HCT116 (cell line): Measurements from ENCODE around the gene OBSCN. TPM values are rescaled to one million over a fixed set of nuclear protein-coding genes. Genes with fewer than 3 reads are reported as not detected.

Experiments
- ATAC-seq: fragments of 200-7000 bp; cut with Tn5 transposase; 2 replicates; pipeline ENCODE4 v1.9.1; 2020; ENCODE audit warnings: mild to moderate bottlenecking, moderate library complexity
- BruUV-seq: library from RNA; stranded (reverse); fragments of 400-500 nt; replicated peaks from 2 replicates; lab custom pipeline; 2021; lab: Mats Ljungman, UMichigan
- CTCF ChIA-PET: fragments of 300-600 bp; sonication (Branson Sonifier 250); formaldehyde crosslinking; loops from one replicate; lab custom pipeline; 2021; ENCODE audit warnings: antibody characterized with exemption; lab: Charles Lee
- POLR2A ChIA-PET: fragments of 300-600, 350-600 bp; sonication (Branson Sonifier 250); formaldehyde crosslinking; loops from one replicate; lab custom pipeline; 2021; ENCODE audit warnings: antibody characterized with exemption; lab: Charles Lee
- RAD21 ChIA-PET, 2 experiments: fragments of 300-600 bp; sonication (Branson Sonifier 250); formaldehyde crosslinking; loops; one replicate each; lab custom pipeline; 2023; ENCODE audit warnings: low total read pairs in 2 of 2; ENCODE audit not compliant: uncharacterized antibody in 2 of 2, unreplicated experiment in 2 of 2, low non-redundant PET in 1 of 2; lab: Charles Lee
- DNase-seq: peaks from one replicate; pipeline ENCODE4 v3.0.0-alpha.2; 2010; ENCODE audit warnings: low read depth, low spot score
- H2AFZ ChIP-seq: fragments of 200-600 bp; shearing (Covaris generic), sonication (generic); 2 replicates; pipeline ENCODE4 v1.6.1; 2017; ENCODE audit warnings: low read depth, mixed run types, mixed read lengths, antibody characterized with exemption, low read length; ENCODE audit not compliant: poor library complexity, severe bottlenecking
- H3K27ac ChIP-seq: 2 replicates; pipeline ENCODE4 v1.5.1; 2012; ENCODE audit warnings: low read depth, low read length
- H3K27me3 ChIP-seq: fragments of 200-600 bp; sonication (generic); 2 replicates; pipeline ENCODE4 v1.6.1; 2016; ENCODE audit warnings: mixed run types, low read length, mixed read lengths; ENCODE audit not compliant: insufficient read depth
- H3K36me3 ChIP-seq, 2 experiments: fragments of 200-500 bp in 1 of 2; fragments of 200-600 bp in 1 of 2; sonication (Bioruptor generic) in 1 of 2; sonication (generic) in 1 of 2; 2 replicates each; pipeline versions ENCODE4 v1.5.1 to v1.6.1; 2014 to 2016; ENCODE audit warnings: low read length in 2 of 2, inconsistent platforms in 1 of 2, mixed read lengths in 1 of 2, mixed run types in 1 of 2; ENCODE audit not compliant: insufficient read depth in 2 of 2, control insufficient read depth in 1 of 2
- H3K4me1 ChIP-seq, 2 experiments: fragments of 200-600 bp in 1 of 2; sonication (generic) in 1 of 2; 2 replicates each; pipeline versions ENCODE4 v1.5.1 to v1.6.1; 2012 to 2017; ENCODE audit warnings: low read length in 2 of 2, inconsistent platforms in 1 of 2, mild to moderate bottlenecking in 1 of 2, mixed read lengths in 1 of 2, mixed run types in 1 of 2, moderate library complexity in 1 of 2; ENCODE audit not compliant: insufficient read depth in 2 of 2, control insufficient read depth in 1 of 2
- H3K4me2 ChIP-seq: fragments of 200-600 bp; sonication (generic); 2 replicates; pipeline ENCODE4 v1.6.1; 2017; ENCODE audit warnings: mixed run types, low read length, mixed read lengths
- H3K4me3 ChIP-seq, 2 experiments: fragments of 200-600 bp in 1 of 2; sonication (generic) in 1 of 2; replicated peaks in 1 of 2; 2 replicates each; pipeline ENCODE4 v1.5.1; 2011 to 2016; ENCODE audit warnings: low read length in 2 of 2, control low read depth in 1 of 2, low read depth in 1 of 2, mild to moderate bottlenecking in 1 of 2, mixed read lengths in 1 of 2, mixed run types in 1 of 2
- H3K79me2 ChIP-seq: fragments of 200-600 bp; sonication (generic); 2 replicates; pipeline ENCODE4 v1.6.1; 2017; ENCODE audit warnings: mild to moderate bottlenecking, mixed run types, low read length, moderate library complexity, mixed read lengths; ENCODE audit not compliant: insufficient read depth
- H3K9ac ChIP-seq: fragments of 200-600 bp; sonication (generic); 2 replicates; pipeline ENCODE4 v1.6.1; 2016; ENCODE audit warnings: low read length, mixed read lengths
- H3K9me2 ChIP-seq: fragments of 200-600 bp; sonication (generic), shearing (Covaris generic); 2 replicates; pipeline ENCODE4 v1.6.1; 2017; ENCODE audit warnings: mixed run types, mild to moderate bottlenecking, moderate library complexity; ENCODE audit not compliant: insufficient read depth
- H3K9me3 ChIP-seq, 2 experiments: fragments of 200-500 bp in 1 of 2; fragments of 200-600 bp in 1 of 2; sonication (Bioruptor generic) in 1 of 2; sonication (generic) in 1 of 2; 2 replicates each; pipeline ENCODE4 v1.6.1; 2014 to 2017; ENCODE audit warnings: low read length in 2 of 2, mixed read lengths in 2 of 2, inconsistent platforms in 1 of 2, low read depth in 1 of 2, mild to moderate bottlenecking in 1 of 2, mixed run types in 1 of 2, moderate library complexity in 1 of 2; ENCODE audit not compliant: control insufficient read depth in 1 of 2, insufficient read depth in 1 of 2
- H4K20me1 ChIP-seq: fragments of 200-600 bp; sonication (generic), shearing (Covaris generic); 2 replicates; pipeline ENCODE4 v1.6.1; 2017; ENCODE audit warnings: mixed run types, mild to moderate bottlenecking, moderate library complexity; ENCODE audit not compliant: insufficient read depth
- ATF3 ChIP-seq: IDR thresholded peaks from 2 replicates; pipeline ENCODE4 v1.6.1; 2012
- CEBPB ChIP-seq: IDR thresholded peaks from 2 replicates; pipeline ENCODE4 v1.6.1; 2012; ENCODE audit warnings: low read depth
- EGR1 ChIP-seq: IDR thresholded peaks from 2 replicates; pipeline ENCODE4 v1.6.1; 2012; ENCODE audit warnings: low read depth
- MAX ChIP-seq: IDR thresholded peaks from 2 replicates; pipeline ENCODE4 v1.6.1; 2012
- POLR2A ChIP-seq: IDR thresholded peaks from 2 replicates; pipeline ENCODE4 v1.7.0; 2011; ENCODE audit warnings: borderline replicate concordance; ENCODE audit not compliant: insufficient read depth, insufficient read length; ENCODE audit errors: extremely low read depth
- POLR2AphosphoS5 ChIP-seq: IDR thresholded peaks from 2 replicates; pipeline ENCODE4 v1.6.1; 2011; ENCODE audit warnings: mild to moderate bottlenecking, low read depth, low read length, moderate library complexity
- RAD21 ChIP-seq: IDR thresholded peaks from 2 replicates; pipeline ENCODE4 v1.6.1; 2012; ENCODE audit warnings: low read depth, mild to moderate bottlenecking
- SIN3A ChIP-seq: IDR thresholded peaks from 2 replicates; pipeline ENCODE4 v1.6.1; 2012; ENCODE audit warnings: low read depth
- SP1 ChIP-seq: IDR thresholded peaks from 2 replicates; pipeline ENCODE4 v1.6.1; 2012; ENCODE audit warnings: low read depth
- SRF ChIP-seq: IDR thresholded peaks from 2 replicates; pipeline ENCODE4 v1.6.1; 2012; ENCODE audit warnings: low read depth
- YY1 ChIP-seq: IDR thresholded peaks from 2 replicates; pipeline ENCODE4 v1.6.1; 2011; ENCODE audit warnings: low read length, low read depth, moderate library complexity, mild to moderate bottlenecking; ENCODE audit not compliant: insufficient replicate concordance; ENCODE audit errors: extremely low read depth
- ZBTB33 ChIP-seq: IDR thresholded peaks from 2 replicates; pipeline ENCODE4 v1.6.1; 2011; ENCODE audit warnings: mild to moderate bottlenecking, low read length, moderate library complexity; ENCODE audit not compliant: insufficient replicate concordance; ENCODE audit errors: extremely low read depth
- ZNF274 ChIP-seq: fragments of 200-500 bp; sonication (Bioruptor generic); IDR thresholded peaks from 2 replicates; pipeline ENCODE4 v1.6.1; 2014; ENCODE audit warnings: mild to moderate bottlenecking, low read depth, low read length, inconsistent platforms
- intact Hi-C: fragments of 100-400 bp; cut with micrococcal nuclease; formaldehyde crosslinking; loops from 2 replicates; pipeline ENCODE4 v1.10.0; 2022
- total RNA-seq: library from RNA; stranded (reverse); gene quantifications from one replicate; pipeline ENCODE4 v1.2.1, GENCODE V29; 2021; ENCODE audit not compliant: unreplicated experiment

Gene OBSCN
- total RNA-seq, 1 experiment from 2014 or later = 16.6 TPM

- intact Hi-C loops = no loop called here
- H3K9me2 ChIP-seq = no peaks in the 10 kb centered on the region
- H2AFZ ChIP-seq = no peak overlapping the region
- H3K27ac ChIP-seq = no peak overlapping the region
- no peak overlapping the region for H3K4me2 ChIP-seq
- H3K4me1 ChIP-seq = no peaks in the 10 kb centered on the region
- ChIA-PET POLR2A (no interaction called here), RAD21 (no interaction called here), CTCF (no interaction called here)
- no peak overlapping the region for H3K9ac ChIP-seq
- DNase-seq (no peak), ATAC-seq (no peak)
- H3K9me3 ChIP-seq = no peaks in the 10 kb centered on the region
- no peaks in the 10 kb centered on the region for H3K27me3 ChIP-seq
- H4K20me1 ChIP-seq = no peaks in the 10 kb centered on the region
- TF ChIP-seq ATF3 = no peak
- no peak for TF ChIP-seq SP1
- TF ChIP-seq EGR1 = no peak
- no peak for TF ChIP-seq CEBPB
- no peak for TF ChIP-seq RAD21
- TF ChIP-seq POLR2AphosphoS5 = no peak
- TF ChIP-seq SIN3A = no peak
- TF ChIP-seq POLR2A = no peak
- no peak for TF ChIP-seq MAX
- no peak for TF ChIP-seq ZNF274
- no peak for TF ChIP-seq SRF
- no peak for TF ChIP-seq YY1
- TF ChIP-seq ZBTB33 = no peak
- no peaks in the 10 kb centered on the region for H3K79me2 ChIP-seq
- no peaks in the 10 kb centered on the region; a peak in 1 of 4 replicates for H3K36me3 ChIP-seq
- H3K4me3 ChIP-seq = no peak overlapping the region
- BruUV-seq = no TSS peak
Measured at GRCh38 chr1:228338521-228339051, 130.7 kb downstream of the OBSCN start.
